ENCODE data around the gene POU5F2.

Gene POU5F2

GRCh38 chr5:93716453-93716852 lies 24.9 kb downstream of the POU5F2 start:
- DNase-seq (ENCODE audit: low spot score) = no peak

- no peak for DNase-seq (ENCODE audit: low spot score)
Measured at GRCh38 chr5:93715761-93716160, 25.6 kb downstream of the POU5F2 start.

GRCh38 chr5:93715327-93715726 lies 26.1 kb downstream of the POU5F2 start:
- DNase-seq (ENCODE audit: low spot score) = no peak

- DNase-seq (ENCODE audit: low spot score) = no peak
Measured at GRCh38 chr5:93708442-93708841, 33.0 kb downstream of the POU5F2 start.

GRCh38 chr5:93705896-93706295 lies 35.5 kb downstream of the POU5F2 start:
- DNase-seq (ENCODE audit: low spot score) = no peak

- no peak for DNase-seq (ENCODE audit: low spot score)
Measured at GRCh38 chr5:93704996-93705395, 36.4 kb downstream of the POU5F2 start.

GRCh38 chr5:93691997-93692396 lies 49.4 kb downstream of the POU5F2 start:
- no peak for DNase-seq (ENCODE audit: low spot score)

Data from CD4-positive, alpha-beta T cell treated with Interleukin-15 for 4 hours (primary cell).